A673 (cell line): Measurements from ENCODE around the gene MAMDC4. TPM values are rescaled to one million over a fixed set of nuclear protein-coding genes. Genes with fewer than 3 reads are reported as not detected.

ENCODE experiments used
- BruUV-seq: library from RNA; stranded (reverse); fragments of 400-500 nt; replicated peaks from 2 replicates; lab custom pipeline; 2021; lab: Mats Ljungman, UMichigan
- CTCF ChIA-PET: fragments of 300-600 bp; sonication (Branson Sonifier 250); formaldehyde crosslinking; loops from one replicate; lab custom pipeline; 2022; ENCODE audit warnings: antibody characterized with exemption; lab: Charles Lee
- POLR2A ChIA-PET: fragments of 300-600 bp; sonication (Branson Sonifier 250); formaldehyde crosslinking; loops from one replicate; lab custom pipeline; 2022; ENCODE audit warnings: antibody characterized with exemption; ENCODE audit not compliant: low non-redundant PET; lab: Charles Lee
- DNase-seq: peaks from one replicate; pipeline ENCODE4 v3.0.0-alpha.2; 2015; ENCODE audit warnings: low spot score
- H3K27ac ChIP-seq: fragments of 200-600 bp; sonication (generic); 2 replicates; pipeline ENCODE4 v1.5.1; 2016; ENCODE audit warnings: mixed run types, low read depth, mild to moderate bottlenecking, mixed read lengths, antibody characterized with exemption, low read length; ENCODE audit not compliant: poor library complexity, severe bottlenecking
- H3K27me3 ChIP-seq: fragments of 200-600 bp; sonication (generic); replicated peaks from 2 replicates; pipeline ENCODE4 v1.6.1; 2017; ENCODE audit warnings: mixed run types, low read depth, mild to moderate bottlenecking, mixed read lengths, antibody characterized with exemption, low read length; ENCODE audit not compliant: insufficient read depth, poor library complexity
- H3K36me3 ChIP-seq: fragments of 200-600 bp; sonication (generic); 2 replicates; pipeline ENCODE4 v1.6.1; 2016; ENCODE audit warnings: mixed run types, mild to moderate bottlenecking, mixed read lengths, antibody characterized with exemption, low read length; ENCODE audit not compliant: insufficient read depth, poor library complexity, severe bottlenecking
- H3K4me1 ChIP-seq: fragments of 200-600 bp; sonication (generic); 2 replicates; pipeline ENCODE4 v1.6.1; 2017; ENCODE audit warnings: mixed run types, mild to moderate bottlenecking, mixed read lengths, antibody characterized with exemption, low read length; ENCODE audit not compliant: insufficient read depth, poor library complexity, severe bottlenecking
- H3K4me3 ChIP-seq: fragments of 200-600 bp; sonication (generic); 2 replicates; pipeline ENCODE4 v1.5.1; 2016; ENCODE audit warnings: low read depth, mixed run types, mild to moderate bottlenecking, mixed read lengths, low read length; ENCODE audit not compliant: poor library complexity, severe bottlenecking
- H3K9me3 ChIP-seq: fragments of 200-600 bp; sonication (generic); 2 replicates; pipeline ENCODE4 v1.6.1; 2016; ENCODE audit warnings: mixed run types, low read depth, mild to moderate bottlenecking, mixed read lengths, antibody characterized with exemption, low read length; ENCODE audit not compliant: poor library complexity, severe bottlenecking
- EZH2 ChIP-seq: fragments of 200-600 bp; sonication (generic); IDR thresholded peaks from 2 replicates; pipeline ENCODE4 v1.6.1; 2017; ENCODE audit warnings: borderline replicate concordance, low read depth, mild to moderate bottlenecking, mixed read lengths, antibody characterized with exemption, low read length; ENCODE audit not compliant: poor library complexity, severe bottlenecking
- intact Hi-C: fragments of 100-400 bp; cut with micrococcal nuclease; formaldehyde crosslinking; loops from one replicate; pipeline ENCODE4 v1.10.0; 2022; ENCODE audit not compliant: unreplicated experiment
- total RNA-seq: library from RNA; stranded (reverse); gene quantifications from 2 replicates; pipeline ENCODE4 v1.2.3, GENCODE V29; 2021
- TF ChIP-seq, protein P1 (sequence below): fragments of 300-800, 200-600 bp; sonication (generic); conservative IDR thresholded peaks from 2 replicates; pipeline ENCODE4 v1.5.1; 2017; ENCODE audit warnings: low read depth, mild to moderate bottlenecking, antibody characterized with exemption, low read length, moderate library complexity, mixed read lengths

MAMDC4 gene
- total RNA-seq, 1 experiment from 2014 or later = 7.9 TPM

DNA sequence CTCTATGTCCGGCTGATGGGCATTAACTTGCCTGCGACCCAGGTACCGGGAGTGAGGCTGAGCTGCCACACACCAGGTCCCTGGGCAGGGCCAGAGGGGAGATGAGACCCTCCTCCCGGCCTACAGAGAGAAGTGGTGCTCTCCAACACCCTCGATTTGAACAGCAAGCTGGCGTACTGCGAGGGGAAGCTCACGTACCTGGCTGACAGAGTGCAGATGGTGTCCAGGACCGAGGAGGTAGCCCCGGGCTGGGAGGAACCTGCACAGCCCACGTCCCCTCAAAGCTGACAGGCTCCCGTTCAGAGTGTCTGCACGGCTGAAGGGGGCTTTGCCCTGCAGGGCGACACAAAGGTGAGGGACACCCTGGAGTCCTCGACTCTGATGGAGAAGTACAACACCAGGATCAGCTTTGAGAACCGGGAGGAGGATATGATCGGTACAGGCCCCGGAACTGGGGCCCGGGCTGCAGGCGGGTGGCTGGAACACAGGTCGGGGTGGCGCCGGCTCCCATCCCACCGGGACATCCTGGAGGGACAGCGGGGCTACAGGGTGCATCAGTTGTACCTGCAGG is 45.4 kb upstream of the MAMDC4 start:
- POLR2A ChIA-PET = no interaction called here
- BruUV-seq = no TSS peak
- intact Hi-C loops = no loop called here
- Histone ChIP-seq H3K36me3 (peaks cover 15% of the 10 kb centered on the region), H3K9me3 (no peaks in the 10 kb centered on the region), H3K4me3 (peak overlapping the region; percentile 98), H3K27me3 (no peaks in the 10 kb centered on the region), H3K4me1 (peaks cover 26% of the 10 kb centered on the region), H3K27ac (peak overlapping the region; percentile 93)
- no peak for DNase-seq
- TF ChIP-seq, protein P1, sequence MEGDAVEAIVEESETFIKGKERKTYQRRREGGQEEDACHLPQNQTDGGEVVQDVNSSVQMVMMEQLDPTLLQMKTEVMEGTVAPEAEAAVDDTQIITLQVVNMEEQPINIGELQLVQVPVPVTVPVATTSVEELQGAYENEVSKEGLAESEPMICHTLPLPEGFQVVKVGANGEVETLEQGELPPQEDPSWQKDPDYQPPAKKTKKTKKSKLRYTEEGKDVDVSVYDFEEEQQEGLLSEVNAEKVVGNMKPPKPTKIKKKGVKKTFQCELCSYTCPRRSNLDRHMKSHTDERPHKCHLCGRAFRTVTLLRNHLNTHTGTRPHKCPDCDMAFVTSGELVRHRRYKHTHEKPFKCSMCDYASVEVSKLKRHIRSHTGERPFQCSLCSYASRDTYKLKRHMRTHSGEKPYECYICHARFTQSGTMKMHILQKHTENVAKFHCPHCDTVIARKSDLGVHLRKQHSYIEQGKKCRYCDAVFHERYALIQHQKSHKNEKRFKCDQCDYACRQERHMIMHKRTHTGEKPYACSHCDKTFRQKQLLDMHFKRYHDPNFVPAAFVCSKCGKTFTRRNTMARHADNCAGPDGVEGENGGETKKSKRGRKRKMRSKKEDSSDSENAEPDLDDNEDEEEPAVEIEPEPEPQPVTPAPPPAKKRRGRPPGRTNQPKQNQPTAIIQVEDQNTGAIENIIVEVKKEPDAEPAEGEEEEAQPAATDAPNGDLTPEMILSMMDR = no peak
- no peak for TF ChIP-seq EZH2
- CTCF ChIA-PET = no interaction called here

DNA sequence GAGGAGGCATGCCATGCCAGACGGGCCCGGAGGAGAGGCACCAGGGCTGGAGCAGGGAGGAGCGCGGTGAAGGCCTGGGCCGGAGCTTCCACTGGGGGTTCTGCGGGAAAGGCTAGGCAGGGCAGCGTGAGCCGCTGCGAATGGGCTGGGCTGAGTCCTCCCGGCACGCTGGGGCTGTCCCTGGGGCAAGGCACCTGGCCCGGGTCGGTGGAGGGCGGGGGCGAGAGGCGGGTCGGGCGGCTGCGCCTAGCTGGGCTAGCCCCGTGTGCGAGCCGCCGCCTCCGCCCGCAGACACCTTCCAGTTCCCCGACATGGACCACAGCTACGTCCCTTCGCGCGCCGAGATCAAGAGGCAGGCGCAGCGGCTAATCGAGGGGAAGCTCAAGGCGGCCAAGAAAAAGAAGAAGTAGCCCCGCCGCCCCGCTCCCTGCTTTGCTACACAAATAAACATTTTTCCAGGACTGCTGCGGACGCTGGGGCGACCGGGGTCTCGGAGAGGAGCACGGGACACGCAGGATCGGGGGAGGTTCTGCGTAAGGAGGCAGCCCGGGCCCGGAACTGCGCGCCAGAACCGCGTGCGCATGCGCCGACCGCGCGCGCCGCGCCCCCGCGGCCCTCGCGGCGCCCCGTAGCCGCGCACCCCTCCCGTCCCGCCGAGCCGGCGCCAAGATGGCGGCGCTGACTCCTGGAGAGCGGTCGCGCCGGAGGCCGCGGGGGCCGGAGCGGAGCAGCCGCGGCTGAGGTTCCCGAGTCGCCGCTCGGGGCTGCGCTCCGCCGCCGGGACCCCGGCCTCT is 44.7 kb upstream of the MAMDC4 start, which contains the start of gene RABL6:
TSS of gene RABL6 (plus strand) at position 668 of the 794 bp plus-strand sequence. CDS start 249 bp downstream, outside the sequence.
- intact Hi-C loops = no loop called here
- TF ChIP-seq, protein P1 = no peak
- no peak for TF ChIP-seq EZH2
- BruUV-seq = TSS peak; percentile 66
- POLR2A ChIA-PET = no interaction called here
- CTCF ChIA-PET = interaction anchor here (0.6 kb wide), 1 partner anchor 39 kb away, joined by 5 read pairs; no protein-coding TSS in a partner anchor
- Histone ChIP-seq H3K9me3 (no peaks in the 10 kb centered on the region), H3K27ac (peak within 1 kb of the TSS; percentile 93), H3K4me1 (peaks cover 26% of the 10 kb centered on the region), H3K4me3 (peak within 1 kb of the TSS; percentile 98), H3K27me3 (no peaks in the 10 kb centered on the region), H3K36me3 (peaks cover 23% of the 10 kb centered on the region)
- DNase-seq = peak; percentile 88

DNA sequence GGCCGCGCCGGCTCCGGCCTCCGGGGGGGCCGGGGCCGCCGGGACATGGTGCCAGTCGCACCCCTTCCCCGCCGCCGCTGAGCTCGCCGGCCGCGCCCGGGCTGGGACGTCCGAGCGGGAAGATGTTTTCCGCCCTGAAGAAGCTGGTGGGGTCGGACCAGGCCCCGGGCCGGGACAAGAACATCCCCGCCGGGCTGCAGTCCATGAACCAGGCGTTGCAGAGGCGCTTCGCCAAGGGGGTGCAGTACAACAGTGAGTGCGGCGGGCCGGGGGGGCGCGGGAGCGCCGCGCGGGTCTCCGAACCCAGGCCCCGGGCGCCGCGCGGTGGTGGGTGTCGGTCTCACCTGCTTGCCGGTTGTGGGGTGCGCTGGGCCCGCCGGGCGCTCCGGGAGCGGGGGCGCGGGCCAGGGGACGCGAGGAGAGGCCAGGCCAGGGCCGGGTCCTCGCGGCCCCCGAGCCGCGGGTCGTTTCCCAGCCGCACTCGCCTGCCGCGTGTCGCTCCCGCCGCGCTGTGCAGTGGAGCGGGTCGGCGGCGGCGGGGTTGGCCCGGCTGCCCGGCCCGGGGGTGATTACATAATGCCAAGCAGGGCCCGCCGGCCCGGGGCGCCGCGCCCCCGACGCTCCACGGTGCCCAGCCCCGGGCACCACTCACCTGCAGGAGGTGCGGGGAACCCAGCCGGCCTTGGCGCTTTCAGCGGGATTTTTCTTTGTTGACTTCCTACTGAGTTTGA is 43.9 kb upstream of the MAMDC4 start:
- peak overlapping the region; percentile 93 for H3K27ac ChIP-seq
- H3K36me3 ChIP-seq = peaks cover 30% of the 10 kb centered on the region
- no peaks in the 10 kb centered on the region for H3K9me3 ChIP-seq
- peaks cover 26% of the 10 kb centered on the region for H3K4me1 ChIP-seq
- TF ChIP-seq, protein P1 = no peak
- no peak for TF ChIP-seq EZH2
- ChIA-PET POLR2A (no interaction called here), CTCF (interaction anchor here (1.7 kb wide), 1 partner anchor 34 kb away, joined by 4 read pairs; the partner anchor contains the start of gene AJM1)
- H3K27me3 ChIP-seq = no peaks in the 10 kb centered on the region
- H3K4me3 ChIP-seq = peak overlapping the region; percentile 98
- peak; percentile 41 for DNase-seq
- BruUV-seq = no TSS peak
- intact Hi-C loops = no loop called here
